ENCODE measurements around the gene MVK.

Gene MVK

DNA sequence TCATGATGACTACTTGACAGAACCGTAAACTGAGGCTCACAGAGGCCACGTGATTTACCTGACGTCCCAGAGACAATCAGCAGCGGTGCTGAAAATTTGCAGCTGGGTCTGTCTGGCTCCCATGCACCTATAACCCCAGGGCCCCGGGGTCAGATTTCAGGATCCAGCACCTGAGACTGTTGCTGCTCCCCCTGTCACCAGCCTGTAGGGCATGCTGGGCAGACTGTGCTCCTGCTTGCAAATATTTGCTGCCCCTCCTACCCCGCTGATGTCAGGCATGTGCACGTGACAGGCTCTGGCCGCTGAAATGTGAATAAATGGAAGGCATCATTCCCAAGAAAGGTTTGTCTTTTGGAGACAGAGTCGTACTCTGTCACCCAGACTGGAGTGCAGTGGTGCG is 6.3 kb upstream of the MVK start:
- no peak for DNase-seq (ENCODE audit: low spot score)

DNA sequence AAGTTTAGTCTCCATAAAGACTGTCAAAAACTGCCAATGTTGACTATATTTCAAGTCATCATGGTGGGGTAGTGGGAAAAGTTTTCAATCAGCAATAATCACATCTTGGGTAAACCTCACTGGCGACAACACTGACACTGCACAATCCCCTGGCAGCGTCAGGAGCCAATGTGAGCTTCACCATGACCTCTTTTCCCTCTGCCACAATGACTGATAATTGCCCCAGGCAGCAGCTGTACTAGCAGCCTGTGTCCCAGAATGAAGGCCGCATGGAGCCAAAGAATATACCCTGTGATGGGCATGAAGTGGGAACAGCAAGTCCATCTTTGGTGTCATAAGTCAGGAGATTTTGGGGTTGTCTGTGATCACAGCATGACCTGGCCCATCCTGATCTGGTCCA is 5.6 kb upstream of the MVK start:
- no peak for DNase-seq (ENCODE audit: low spot score)

DNA sequence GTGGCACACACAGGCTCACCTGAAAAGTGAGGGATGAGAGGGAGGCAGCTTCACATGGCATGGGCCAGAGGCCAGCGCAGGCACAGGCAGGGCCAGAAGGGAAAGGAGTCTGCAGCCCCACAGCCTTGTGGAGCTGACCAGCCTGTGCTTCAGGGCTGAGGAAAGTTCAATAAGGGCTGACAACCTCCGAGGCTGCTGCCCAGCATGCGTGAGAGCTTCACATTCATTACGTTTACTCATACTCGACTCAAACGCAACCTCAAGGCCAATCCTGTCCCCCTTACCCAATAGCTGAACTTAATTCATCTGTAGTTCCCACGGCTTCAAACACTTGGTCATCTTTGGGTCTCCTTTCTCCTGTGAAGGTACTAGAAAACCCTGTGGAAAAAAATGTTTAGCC is 5.1 kb upstream of the MVK start:
- no peak for DNase-seq (ENCODE audit: low spot score)

DNA sequence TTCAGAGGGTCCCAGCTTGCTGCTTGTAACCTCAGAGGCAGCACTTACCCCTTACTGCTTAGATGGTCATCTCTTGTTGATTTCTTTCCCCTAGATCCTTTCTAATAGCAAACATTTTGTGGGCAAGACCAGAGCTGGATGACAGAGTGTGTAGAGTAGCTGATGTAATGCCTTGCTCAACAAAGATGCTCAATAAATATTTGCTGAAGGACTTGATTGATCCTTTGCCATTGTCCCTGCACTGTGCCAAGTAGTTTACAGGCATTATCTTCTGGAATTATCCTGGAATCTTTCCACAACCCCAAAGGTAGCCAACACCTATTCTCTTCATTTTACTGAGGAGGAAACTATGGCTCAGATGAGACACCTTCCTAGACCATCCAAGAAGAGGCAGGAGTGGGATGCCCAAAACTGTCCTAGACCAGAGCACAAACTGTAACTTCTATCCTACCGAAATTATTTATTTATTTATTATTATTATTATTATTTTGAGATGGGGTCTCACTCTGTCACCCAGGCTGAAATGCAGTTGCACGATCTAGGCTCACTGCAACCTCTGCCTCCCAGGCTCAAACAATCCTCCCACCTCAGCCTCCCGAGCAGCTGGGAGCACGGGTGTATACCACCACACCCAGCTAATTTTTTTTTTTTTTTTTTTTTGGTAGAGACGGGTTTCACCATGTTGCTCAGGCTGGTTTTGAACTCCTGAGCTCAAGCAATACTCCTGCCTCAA is 1.7 kb upstream of the MVK start:
- no peak for DNase-seq (ENCODE audit: low spot score)

DNA sequence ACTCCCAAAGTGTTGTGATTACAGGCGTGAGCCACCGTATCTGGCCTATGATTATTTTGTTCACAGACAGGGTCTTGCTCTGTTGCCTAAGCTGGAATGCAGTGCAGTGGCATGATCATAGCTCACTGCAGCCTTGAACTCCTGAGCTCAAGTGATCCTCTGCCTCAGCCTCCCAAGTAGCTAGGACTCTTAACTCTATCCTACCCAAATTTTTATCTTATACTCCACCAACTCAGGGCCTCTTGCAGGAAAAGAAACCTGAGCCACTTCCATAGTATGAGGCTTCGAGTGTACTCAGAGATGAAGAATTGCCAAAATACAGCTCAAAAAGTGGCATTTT is 1.1 kb upstream of the MVK start:
- DNase-seq (ENCODE audit: low spot score), result no peak

DNA sequence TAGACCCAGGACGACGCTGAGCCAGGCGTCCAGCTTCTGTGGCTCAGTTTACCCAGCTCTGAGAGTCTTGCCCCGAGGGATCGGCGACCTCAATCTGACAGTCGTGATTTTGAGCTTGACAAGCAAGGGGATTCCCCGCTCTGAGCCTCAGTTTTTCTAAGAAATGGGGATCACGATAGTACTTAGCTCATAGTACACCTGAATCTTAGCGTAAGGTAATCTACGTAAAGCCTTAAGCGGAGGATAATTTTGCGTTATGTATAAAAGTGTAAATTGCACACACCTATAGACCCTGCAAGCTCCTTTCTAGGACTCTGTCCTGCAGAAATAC is 285 bp downstream of the MVK start:
- DNase-seq (ENCODE audit: low spot score), result no peak

DNA sequence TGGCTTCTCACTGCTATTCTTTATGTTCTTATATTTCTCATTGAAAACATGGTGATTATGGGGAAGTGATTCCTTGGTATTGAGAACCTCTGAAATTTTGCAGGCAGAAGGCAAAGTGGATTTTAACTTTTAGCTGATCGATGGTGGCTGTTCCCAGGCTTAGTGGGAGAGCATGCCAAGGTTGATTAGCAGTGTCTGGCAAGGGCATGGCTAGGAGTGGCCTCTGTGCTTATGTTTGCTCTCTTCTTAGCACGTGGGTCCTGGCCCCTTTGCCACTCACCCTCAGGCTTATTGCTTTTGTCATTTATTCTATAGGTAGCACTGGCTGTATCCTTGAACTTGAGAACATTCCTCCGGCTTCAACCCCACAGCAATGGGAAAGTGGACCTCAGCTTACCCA is 2.1 kb downstream of the MVK start:
- no peak for DNase-seq (ENCODE audit: low spot score)

DNA sequence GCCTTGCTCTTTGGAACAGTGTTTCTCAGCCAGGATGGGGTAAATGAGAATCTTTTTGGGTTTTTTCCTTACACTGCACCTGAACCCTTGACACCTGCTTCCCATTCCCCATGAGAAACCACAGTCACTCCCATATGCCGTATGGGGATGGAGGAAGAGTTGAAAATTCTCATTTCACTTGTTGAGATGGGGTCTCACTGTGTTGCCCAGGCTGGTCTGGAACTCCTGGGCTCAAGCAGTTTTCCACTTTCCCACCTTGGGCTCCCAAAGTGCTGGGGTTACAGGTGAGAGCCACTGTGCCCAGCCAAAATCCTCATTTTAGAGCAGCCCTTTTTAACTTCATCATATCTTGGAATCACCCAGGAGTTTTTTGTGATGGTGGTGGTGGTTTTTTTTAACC is 3.7 kb downstream of the MVK start:
- DNase-seq (ENCODE audit: low spot score), result no peak

DNA sequence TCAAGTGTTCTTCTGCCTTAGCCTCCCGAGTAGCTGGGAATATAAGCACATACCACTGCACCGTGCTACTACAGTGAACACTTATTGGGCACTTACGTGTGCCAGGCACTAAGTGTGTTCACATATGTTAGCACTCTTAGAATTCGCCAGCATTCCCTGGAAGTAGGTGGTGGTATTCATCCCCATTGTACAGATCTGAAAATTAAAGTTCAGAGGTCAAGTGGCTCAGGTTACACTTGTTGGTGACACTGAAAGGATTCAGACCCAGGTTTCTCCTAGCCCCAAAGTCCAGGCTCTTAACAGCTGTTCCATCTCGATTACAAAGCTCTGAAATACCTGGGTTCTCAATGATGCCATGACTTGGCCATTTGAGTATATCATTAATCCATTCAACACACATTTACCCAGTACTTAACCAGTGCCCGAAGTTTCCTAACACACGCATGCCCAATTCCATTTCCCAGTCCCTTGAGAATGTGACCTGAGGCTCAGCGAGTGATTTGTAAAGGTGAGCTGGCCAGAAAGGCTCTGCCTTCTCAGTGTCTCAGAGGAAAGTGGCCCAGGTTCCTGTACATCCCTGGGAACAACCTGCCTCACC is 4.8 kb downstream of the MVK start:
- DNase-seq (ENCODE audit: low spot score), result no peak

DNA sequence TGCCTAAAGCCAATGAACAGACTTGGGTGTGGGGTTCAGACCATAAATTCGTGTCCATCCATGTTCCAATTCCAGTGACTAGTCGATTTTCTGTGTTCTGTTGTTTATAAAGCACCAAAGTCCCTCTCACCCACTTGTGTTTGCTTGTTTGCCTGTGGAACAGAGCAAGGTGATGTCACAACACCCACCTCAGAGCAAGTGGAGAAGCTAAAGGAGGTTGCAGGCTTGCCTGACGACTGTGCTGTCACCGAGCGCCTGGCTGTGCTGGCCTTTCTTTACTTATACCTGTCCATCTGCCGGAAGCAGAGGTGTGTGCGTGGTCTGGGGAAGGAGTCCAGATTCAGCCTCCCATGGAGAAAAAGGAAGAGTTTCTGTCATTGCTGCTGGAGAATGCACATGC is 6.0 kb downstream of the MVK start:
- DNase-seq (ENCODE audit: low spot score), result no peak

DNA sequence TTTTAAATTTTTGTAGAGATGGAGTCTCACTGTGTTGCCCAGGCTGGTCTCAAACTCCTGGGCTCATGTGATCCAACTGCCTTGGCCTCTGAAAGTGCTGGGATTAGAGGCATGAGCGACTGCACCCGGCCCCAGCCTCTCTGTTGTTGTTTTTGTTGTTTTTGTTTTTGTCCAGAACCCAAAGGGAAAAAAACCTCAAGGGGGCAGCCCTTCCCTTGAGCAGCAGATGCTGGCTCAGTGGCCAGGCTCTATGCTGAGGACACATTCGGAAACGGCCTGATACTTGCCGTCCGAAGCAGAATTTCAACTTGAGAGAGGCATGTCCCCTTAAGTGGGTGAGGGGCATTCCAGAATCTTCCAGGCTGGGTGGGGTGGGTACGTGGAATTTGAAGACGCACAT is 6.7 kb downstream of the MVK start:
- DNase-seq (ENCODE audit: low spot score), result no peak

DNA sequence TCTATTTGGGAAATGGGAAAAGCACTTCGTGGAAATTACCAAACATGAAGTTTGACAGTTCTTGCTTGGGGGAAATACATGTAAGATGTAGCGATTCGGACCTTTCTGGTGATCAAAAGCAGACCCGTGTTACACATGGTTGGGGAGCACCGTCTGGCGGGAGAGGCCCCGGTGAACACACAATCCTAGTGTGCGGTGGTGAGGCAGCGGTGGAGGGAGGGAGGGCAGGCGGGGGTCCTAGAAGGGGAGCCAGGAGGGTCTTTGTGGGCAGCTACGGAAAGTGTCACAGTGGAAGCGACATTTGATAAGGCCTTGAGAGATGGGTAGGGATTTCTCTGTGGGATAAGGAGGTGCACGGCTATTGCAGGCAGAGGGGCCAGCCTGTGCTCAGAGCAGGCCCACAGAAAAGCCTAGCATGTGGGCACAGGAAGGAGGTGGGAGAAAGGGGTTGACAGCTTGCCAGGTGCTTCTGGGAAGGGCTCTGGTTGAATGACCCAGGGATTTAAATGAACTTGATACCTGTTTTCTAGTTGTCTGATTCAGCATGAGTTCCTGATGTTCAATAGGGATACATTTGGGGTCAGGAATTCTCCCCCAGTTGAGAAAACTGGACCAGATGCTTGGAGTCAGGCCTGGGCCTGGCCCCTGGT is 7.2 kb downstream of the MVK start:
- no peak for DNase-seq (ENCODE audit: low spot score)

DNA sequence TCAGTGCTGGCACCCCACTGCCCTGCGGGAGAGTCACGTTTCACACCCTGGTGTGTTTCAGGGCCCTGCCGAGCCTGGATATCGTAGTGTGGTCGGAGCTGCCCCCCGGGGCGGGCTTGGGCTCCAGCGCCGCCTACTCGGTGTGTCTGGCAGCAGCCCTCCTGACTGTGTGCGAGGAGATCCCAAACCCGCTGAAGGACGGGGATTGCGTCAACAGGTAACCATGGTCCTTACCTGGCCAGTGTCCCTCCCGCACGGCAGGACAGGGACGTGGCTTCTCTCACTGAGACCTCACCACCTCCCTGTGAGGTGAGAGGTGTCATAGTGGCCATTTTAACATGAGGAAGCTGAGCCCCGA is 7.7 kb downstream of the MVK start:
- no peak for DNase-seq (ENCODE audit: low spot score)

DNA sequence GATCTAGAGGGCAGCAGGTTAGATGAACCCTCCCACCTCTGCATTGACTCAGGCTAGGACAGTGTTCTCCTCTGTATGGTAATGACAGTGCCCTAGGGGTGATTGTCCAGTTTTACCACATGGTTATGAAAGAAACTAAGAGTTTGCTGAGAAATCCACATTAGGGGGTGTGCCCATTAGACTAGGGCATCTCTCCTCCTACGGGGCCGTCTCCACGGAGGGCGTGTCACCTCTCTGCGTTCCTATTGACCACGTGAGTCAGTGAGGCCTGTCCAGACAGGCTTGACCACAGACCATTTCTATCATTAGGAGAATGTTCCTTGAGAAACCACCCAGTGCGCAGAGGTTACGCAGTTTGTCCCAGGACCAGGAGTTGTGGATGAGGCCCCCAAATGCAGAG is 8.3 kb downstream of the MVK start:
- no peak for DNase-seq (ENCODE audit: low spot score)

DNA sequence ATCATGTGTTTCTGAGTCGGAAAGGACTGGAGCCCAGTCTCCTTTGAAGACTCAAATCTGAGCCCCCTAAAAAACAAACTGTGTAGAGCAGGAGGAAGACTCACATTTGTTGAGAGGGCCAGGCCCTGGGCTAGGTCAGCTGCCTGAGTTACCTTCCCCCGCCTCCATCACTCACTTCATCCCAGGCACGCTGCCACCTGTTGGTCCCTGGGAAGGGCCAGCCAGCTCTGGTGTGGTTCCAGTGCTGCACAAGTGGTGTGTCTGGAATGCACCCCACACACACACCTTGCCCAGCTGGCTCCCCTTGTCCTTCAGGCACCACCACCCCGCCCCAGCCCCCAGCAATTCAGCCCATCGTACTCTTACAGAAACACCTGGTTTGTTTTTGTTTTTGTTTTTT is 9.0 kb downstream of the MVK start:
- peak; percentile 59 for DNase-seq (ENCODE audit: low spot score)

DNA sequence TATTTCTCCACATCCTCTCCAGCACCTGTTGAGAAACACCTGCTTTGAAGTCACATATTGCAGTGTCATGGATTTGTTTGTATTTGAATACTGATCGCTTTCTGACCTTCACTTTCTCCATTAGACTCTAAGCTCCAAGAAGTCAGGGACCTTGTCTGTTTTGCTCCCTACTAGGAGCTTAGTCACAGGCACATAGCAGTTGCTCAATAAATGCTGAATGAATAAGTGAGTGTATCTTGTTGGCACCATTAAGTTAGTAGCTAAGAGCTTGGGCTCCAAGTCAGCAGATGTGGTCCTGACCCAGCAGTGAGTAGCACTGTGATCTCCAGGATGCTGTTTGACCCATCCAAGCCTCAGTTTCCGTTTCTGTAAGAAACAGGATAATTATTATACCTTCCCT is 10.1 kb downstream of the MVK start:
- no peak for DNase-seq (ENCODE audit: low spot score)

DNA sequence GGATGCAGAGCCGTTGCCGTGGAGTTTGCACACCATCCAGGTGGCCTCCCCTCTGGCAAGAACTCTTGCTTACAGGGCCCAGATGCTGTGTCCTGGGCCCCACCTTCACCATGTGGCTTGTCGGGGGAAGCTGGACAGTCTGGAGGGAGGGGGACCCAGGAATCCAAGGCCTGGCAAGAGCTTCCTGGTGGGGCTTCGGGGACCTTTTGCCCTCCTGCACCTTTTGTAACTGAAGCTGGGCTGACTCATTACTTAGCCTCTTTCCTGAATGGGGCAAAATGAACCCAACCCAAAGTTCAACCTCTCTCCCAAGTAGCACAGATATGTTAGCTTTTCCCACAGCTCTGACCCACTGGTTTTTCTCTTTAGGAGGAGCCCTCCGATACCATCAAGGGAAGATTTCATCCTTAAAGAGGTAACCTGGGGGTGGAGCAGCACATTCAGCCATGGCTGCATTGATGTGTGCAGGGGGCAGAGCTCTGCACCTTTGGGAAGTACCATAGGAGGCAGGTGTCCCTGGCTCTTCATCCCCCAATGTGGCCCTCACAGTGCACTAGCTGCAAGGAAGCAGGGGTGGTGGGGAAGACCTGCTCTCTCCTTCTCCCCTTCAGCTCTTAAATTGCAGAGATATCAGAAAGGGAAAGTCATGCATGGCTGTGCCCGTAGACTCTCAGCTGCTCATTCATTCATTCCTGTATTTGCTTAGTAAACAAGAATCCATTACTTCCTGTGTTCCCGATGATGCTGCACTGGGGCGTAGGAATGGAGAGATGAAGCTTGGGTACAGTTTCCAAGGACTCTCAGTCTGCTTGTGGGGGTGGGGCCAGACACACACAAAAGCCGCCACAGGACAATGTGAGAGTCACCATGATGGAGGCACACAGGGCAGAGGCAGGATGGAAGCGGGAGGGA is 13.0 kb downstream of the MVK start:
- no peak for DNase-seq (ENCODE audit: low spot score)

DNA sequence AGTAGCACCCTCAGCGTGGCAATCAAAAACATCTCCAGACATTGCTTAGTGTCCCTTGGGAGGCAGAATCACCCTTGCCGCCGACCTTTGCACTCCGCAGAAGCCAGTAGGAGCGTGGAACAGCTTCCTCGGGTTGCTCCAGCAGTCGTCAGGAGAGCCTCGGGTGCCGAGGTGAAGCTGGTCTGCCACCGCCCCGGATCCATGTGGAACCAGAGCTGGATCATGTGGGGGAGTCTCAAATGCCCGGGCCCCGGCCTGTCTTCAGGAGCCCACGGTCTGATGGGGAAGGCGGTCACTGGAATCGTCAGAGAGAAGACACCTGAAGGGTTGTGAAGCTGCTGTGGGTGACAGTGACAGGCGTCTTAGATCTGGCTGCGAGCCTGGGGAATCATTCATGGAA is 14.3 kb downstream of the MVK start:
- no peak for DNase-seq (ENCODE audit: low spot score)

DNA sequence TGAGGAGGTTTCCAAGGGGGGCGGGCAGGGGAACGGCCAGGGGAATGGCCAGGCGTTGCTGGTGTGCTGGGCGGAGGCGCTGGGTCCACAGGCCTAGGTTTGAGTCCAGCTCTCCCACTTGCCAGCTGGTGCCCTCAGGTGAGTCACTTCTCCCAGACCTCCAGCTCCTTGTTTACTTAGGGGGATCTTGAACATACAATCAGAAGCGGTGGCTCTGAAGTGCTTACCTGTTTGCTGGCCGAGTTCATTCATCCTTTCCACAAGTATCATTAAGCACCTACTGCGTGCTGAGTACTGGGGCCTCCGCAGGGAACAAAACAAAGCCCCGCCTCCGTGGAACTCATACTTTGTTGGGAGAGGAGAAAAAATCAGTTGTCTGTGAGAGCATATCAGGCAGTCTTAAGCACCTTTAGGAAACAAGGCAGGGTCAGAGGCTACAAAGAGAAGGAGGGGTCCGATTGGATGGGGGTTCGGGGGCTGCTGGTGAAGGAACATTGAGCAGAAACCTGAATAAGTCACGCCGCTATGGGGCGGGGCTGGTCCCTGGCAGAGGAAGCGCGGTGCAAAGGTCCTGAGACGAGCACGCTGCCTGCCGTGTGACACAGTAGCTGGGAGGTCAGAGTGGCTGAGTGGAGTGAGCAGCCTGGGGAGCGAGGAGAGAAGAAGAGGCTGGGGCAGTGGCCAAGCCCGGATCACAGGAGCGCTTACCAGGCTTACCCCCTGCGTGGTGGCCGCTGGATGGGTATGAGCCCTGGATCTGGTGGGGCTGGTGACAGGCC is 15.1 kb downstream of the MVK start:
- no peak for DNase-seq (ENCODE audit: low spot score)

DNA sequence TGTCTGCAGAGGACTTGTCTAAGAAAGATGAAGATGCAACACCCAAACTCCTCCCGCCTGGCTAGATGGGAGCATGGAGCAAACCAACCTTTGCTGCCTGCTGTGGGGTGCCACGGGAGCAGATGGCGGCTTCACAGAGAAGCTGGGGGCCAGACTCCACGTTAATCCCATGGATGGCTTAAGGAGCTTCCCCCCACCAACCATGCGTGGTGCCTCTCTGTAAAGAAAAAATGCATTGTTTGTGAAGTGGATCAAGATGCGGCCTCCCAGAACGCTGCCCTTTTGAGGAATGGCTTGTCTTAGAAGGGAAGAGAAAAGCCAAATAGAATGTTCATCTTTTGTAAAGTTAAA is 15.6 kb downstream of the MVK start:
- no peak for DNase-seq (ENCODE audit: low spot score)

DNA sequence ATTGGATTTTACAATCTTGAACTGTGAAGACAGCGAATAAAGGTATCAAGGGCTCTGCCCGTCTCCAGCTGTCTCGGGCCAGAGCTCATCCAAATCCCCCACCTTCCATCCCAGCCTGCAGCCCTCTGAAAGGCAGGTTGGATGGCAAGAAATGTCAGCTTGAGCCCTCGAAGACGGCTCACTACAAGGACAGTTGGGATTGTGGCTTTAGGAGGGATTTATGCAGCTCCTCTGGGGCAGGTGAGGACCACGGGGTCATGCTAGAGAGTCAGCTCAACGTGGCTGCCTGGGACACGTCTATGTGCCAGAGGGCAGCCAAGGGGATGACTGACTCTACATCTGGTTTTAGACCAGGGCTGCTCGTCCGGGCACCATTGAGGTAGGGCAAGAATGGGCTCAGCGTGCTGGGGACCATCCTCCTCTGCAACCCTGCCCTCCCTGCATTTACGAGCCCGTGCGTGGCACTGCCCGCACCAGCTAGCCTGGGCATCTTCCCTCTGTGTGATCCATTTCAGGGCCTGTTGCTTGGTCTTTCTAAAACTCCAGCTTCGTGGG is 16.2 kb downstream of the MVK start:
- no peak for DNase-seq (ENCODE audit: low spot score)

DNA sequence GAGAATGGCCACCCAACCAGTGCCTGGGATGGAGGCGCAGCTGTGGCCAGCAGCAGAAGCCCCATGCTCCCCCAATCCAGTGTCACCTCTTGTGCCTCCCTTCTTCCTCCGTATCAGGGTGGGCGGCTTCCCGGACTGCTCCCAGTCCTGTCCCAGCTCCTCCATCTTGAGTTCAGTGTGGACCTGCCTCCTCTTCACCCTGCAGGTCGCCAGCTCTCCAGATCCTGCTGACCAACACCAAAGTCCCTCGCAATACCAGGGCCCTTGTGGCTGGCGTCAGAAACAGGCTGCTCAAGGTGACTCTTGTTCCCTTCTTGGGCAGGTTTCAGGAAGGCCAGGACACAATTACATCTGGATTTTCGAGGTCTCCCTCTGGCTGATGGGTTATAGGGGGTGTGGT is 17.0 kb downstream of the MVK start:
- DNase-seq (ENCODE audit: low spot score), result no peak

Measured in HuH-7.5 (cell line).